ENCODE results near the gene CARD19.
"Not testable (repeated sequence)": the region's sequence is repeated elsewhere in the genome, so short reads cannot be mapped to it uniquely, and the experiment has no call there.

CARD19 gene

DNA sequence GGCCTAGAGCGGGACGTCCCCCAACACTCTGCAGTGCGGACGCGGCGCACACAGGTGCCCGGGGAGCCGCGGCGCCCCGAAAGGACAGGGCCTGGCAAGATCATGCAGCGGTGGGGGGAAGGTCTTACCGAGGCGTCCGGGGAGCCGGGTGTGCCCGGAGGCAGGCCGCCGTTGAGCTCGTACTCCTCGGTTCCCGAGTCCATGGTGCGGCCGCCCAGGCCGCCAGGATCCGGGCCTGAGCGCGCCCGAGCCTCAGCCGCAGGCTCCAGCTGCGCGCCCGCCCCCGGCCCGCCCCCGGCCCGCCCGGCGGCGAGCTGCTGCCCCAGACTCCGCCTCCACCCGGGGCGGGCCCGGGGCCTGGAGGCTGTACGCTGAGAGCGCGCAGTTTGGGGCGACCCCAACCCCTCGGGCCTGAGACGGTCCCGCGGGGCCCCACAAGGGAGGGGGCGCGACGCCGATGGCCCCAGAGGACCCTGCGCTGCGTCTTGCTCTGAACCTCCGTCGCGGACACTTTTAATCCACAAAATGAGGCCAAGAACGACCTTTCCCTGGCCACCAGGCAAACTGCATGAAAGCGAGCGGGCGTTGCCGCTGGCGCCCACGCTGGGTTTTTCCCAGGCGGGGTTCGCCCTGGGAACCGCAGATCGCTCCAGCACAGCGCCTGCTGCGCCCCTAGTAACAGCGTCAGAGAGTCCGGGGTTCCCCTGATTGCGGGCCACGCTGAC lies 38.2 kb downstream of the CARD19 start, which contains the start of gene NINJ1:
Gene NINJ1, minus strand, starts transcription at position 237 of the 725 bp plus-strand sequence. Its CDS starts 34 bp downstream, at position 203.
- DNase-seq: peak in 39 of 42 donors; percentile 37 to 84 (median 69)
- intact Hi-C loops (cut with DNase I): loop anchor here (5.0 kb wide), 1 partner anchor 37 kb away; the partner anchor contains the start of gene CARD19

DNA sequence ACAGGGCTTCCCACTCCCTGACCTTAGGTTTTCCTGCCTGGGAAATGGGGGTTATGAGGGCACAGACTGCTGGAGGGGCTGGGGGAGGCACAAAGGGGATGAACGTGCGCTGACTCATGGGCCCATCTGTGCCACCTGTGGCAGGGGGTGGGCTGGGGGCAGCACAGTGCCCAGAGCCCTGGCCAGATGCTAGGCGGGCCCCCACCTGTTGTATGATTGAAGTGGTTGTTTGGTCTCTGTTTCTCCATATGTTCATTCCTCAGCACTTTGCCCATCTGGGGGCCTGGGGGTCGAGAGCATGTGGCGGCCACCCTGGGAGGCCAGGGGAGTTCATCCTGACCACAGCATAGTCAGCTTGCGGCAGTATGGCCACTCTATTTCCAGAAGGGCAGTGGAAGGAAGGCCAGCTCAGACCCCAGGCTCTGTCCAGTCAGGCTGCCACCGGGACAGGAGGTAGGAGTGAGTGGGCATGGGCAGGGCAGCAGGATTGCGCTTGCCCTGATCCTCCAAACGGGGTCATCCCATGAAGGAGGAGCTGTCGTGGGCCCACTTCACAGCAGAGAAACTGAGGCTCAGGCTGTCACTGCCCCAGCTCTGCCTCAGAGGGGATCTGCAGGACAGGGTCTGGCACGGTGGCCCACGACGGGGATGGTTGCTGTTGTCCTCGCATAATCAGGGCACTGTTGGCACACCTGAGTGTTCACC lies 38.9 kb downstream of the CARD19 start:
- intact Hi-C loops (cut with DNase I): loop anchor here (5.0 kb wide), 1 partner anchor 38 kb away; the partner anchor contains the start of gene CARD19
- peak in 1 of 42 donors; percentile 11 for DNase-seq

DNA sequence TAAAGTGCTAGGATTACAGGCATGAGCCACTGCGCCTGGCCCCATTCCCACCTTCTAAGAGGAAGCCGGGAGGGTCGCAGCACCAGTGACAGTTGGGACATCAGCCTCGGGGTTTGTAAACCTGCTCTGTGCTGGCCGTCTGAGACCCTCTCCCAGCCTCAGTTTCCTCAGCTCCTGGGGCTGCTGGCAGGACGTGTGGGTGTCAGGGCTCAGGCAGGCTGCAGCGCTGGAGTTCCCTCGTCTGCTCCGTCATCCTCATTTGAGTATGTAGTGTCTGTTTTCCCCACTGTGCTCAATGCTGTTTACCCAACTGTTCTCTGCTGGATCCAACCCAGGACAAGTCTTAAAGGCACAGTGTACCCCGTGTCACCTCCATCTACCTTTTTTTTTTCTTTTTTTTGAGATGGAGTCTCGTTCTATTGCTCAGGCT lies 40.0 kb downstream of the CARD19 start:
- intact Hi-C loops (cut with DNase I): no loop called here

DNA sequence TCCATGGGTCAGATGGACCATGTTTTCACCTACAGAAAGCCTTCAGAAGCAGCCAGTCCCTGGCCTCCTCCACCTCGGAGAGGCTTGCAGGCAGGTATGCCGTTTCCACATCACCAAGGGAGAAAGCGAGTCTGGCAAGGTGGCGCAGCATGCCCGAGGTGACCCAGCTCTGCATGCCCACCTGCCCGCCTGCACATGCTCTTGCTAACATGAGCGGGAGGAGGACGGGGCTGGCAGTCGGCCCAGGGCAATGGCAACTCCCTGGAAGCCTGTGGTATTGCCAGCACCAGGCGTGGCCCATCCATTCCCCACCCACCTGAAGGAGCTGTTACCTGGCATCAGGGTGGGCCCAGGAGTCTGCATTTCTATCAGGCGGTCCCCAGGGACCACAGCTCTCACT lies 41.3 kb downstream of the CARD19 start:
- intact Hi-C loops (cut with DNase I): no loop called here
- peak in 1 of 42 donors; percentile 9 for DNase-seq

More for the DNA sequence above, 40.0 kb downstream of the CARD19 start:
- peak in 13 of 42 donors; percentile 11 to 67 (median 42) for DNase-seq

DNA sequence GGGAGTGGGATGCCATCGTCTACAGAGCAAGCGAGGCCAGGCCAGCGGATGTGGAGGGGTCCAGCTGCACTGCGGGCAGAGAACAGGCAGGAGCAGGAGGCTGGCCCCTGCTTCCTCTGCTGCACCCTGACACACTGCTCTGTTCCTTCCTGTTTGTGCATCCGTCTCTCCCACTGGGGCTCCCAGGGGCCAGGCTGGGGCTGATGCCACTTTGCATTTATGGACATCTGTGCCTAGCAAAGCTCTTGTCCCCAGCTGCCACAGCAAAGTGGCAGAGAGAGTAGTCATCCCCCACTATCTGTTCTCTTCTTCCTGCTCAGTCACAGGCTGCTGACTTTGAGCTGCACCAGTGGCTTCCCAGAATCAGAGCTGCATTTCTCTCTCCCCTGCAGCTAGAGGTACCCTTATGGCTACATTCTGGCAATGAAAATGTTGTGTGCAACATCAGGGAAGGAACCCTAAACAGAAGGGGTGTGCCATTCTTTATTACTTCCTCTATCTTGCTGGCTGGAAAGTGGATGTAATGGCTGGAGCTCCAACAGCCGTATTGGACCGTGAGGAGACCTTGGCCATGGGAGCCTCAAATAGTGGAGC lies 42.3 kb downstream of the CARD19 start:
- peak in 18 of 42 donors; percentile 18 to 67 (median 46) for DNase-seq
- intact Hi-C loops (cut with DNase I): no loop called here

DNA sequence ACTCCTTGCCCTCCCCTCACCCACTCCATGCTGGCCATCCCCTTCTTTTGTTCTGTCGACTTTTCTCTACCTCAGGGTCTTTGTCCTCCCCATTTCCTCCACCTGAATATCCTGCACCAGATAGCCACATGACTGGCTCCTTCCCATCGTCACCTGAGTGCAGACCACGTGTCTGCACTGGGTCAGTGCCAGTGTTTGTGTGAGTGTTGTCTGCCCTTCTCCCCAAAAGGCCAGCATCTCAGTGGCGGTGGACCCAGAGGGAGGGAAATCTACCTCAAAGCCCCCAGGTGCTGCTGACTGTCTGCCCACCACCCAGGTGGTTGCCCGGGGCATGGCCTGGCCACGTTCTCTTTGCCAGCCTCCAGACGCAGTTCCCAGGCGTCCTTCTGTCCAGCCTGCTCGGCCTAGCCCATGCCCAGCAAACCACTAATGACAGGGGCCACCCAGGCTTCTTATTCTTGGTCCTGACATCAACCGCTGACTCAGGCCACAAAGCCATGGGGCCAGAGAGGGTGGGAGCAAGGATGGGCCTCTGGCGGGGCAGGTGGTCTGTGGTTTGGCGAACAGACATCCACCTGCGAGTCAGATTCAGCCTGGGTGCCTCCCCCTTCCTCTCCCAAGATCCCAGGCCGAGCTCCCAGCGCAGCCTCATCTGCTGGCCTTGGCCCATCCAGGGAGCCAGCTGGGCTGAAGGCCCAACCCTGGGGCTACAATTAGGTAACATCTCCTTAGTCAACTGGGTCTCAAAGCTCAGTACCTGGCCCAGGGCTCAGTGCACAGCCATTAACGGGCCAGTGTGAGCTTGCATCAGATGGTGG lies 43.6 kb downstream of the CARD19 start:
- DNase-seq: no peak
- intact Hi-C loops (cut with DNase I): no loop called here

DNA sequence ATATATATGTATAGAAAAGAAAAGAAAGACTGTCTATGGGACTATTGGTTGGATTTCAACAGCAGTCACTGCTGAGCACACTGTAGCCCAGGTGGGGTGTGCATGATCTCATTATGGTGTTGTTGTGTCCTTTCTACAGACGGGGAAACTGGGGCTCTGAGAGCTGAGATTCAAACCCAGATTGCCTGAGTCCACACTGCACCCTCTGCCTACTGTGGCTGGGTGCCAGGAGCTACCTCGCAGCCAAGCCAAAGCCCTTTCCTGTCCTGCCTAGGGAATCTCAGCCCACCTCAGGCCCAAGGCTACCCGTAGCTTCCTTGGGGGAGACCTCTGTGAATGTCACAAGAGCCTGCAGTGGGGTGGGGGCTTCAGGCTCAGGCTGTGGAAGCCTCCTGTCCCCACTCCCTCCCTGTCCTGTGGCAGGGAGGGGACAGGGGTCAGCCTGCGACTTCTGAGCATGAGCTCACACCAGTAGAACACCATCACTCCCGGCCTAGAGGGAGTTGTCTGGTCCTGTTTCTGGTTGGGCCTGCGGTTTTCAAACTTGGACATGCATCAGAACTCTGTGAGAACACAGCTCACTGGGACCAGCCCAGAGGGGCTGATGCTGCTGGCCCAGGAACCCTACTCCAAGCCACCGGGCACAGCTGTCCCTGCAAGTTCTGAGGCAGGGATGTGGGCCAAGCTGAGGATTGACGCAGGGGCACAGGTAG lies 45.9 kb downstream of the CARD19 start:
- no peak for DNase-seq
- intact Hi-C loops (cut with DNase I): no loop called here

DNA sequence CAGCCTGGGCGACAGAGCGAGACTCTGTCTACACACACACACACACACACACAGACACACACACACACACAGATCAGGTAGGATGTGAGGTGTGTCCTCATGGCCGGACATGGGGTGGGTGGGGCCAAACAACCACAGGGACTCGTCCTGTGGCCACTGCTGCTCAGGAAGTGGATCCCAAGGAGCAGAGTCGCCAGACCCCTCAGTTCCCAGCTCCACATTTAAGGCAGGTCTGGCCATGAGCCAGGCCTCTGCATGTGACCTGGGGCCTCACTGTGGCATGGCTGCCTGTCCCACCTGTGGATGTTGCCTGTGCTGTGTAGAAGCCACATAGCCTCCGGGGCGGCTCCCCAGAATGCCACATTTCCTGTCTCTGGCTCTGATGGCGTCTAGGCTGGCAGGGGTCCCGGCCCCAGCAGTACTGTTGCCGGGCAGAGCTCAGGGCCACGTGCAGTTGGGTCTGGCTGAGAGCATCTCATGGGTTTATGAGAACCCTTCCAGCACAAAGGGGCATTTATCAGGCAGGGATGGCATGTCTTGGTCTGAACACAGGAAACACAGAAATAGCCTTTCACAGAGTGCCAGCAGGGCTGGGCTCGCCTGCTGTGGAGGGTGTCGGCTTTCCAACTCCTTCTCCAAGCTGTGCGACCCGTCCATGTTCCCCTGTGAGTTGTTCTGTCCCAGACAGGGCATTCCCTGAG lies 48.0 kb downstream of the CARD19 start:
- DNase-seq: peak; percentile 71 to 96 (median 90)
- intact Hi-C loops (cut with DNase I): no loop called here

DNA sequence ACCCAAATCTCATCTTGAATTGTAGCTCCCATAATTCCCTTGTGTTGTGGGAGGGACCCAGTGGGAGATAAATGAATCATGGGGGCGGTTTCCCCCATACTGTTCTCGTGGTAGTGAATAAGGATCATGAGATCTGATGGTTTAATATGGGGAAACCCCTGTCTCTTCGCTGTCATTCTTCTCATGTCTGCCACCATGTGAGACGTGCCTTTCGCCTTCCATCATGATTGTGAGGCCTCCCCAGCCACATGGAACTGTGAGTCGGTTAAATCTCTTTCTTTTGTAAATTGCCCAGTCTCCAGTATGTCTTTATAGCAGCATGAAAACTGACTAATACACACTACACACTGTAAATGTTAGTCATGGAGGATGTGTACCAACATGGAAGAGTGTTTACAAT lies 50.7 kb downstream of the CARD19 start:
- DNase-seq; intact Hi-C loops (cut with DNase I): not testable (repeated sequence)

DNA sequence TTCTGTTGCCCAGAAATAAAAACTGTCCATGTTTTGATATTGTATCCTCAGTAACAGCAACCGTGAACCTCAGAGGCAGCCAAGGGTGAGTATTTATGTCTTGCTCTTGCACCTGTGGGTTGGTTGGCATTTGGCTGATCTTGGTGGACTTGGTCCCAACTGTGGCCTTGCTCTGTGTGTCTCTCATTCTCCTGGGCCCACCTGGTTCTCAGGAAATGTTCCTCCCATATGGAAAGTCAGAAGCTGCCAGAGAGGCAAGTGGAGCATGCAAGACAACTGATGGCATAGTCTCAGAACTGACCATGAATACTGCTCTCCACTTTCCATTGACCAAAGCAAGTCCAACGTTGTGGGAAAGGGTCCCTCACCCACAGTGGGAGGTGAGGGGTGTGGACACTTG lies 51.6 kb downstream of the CARD19 start:
- no peak for DNase-seq
- intact Hi-C loops (cut with DNase I): no loop called here

DNA sequence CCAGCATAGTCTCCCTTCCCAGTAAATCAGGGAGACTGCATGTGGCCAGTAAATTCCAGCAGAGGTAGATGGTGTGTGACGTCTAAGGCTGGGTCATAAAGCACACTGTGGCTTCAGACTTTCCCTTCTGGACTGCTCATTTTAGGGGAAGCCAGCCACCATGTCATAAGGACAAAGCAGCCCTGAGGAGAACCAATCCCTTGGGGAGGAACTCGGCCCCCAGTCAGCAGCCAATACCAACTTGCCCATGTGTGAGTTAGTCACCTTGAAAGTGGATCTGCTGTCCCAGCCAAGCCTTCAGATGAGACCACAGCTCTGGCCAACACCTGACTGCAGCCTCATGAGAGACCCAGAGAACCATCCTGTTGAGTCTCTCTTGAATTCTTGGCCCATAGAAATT lies 52.7 kb downstream of the CARD19 start:
- intact Hi-C loops (cut with DNase I): no loop called here
- no peak for DNase-seq

DNA sequence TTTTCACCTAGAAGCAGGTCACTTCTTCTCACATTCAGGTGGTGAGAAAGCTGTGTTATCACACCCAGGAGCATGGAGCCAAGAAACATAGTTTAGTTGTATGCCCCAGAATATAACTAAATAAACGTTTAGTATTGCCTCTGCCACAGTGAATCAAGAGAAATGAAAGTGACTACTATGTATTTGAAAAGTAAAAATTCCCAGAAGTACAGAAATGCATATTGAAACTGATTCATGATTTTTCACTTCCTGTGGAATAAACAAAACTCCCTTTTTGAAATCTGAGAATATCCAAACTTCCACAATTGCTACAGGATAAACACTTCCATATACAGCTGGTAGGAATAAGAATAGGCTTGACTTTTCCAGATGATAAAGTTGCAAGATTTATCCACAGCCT lies 53.3 kb downstream of the CARD19 start:
- DNase-seq: no peak
- intact Hi-C loops (cut with DNase I): no loop called here

DNA sequence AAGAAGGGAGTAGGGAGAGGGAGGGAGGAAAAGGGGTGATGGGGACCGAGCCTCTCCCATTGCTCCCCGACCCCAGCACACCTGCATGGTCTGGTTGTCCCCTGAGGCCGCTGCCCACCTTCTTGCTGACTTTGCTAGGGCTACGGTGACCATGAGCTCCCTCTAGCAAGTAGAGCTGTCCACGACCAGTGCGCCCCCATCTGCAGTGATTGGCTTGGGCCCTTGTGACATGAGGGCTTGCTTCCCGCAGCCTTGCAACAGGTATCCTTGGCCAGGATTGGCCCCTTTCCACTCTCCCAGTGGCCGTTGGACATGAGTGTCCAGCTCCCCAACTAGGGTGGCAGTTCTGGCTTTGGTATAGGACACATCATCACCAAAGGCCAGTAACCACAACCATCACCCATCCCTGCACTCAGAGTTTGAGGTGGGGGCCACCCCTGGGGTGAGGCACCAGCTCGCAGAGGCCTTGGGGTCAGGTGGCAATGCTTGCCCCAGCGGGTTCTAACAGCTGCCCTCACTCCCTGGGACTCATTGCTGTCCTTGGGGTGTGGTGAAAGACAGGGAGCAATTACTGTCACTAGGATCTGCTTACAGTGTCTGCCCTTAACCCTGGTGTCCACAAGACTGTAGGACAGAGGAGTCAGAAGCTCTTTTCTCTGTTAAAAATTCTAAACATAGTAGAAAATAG lies 55.2 kb downstream of the CARD19 start:
- intact Hi-C loops (cut with DNase I): loop anchor here (10.0 kb wide), 2 partner anchors 154 to 414 kb away; no protein-coding TSS in a partner anchor

DNA sequence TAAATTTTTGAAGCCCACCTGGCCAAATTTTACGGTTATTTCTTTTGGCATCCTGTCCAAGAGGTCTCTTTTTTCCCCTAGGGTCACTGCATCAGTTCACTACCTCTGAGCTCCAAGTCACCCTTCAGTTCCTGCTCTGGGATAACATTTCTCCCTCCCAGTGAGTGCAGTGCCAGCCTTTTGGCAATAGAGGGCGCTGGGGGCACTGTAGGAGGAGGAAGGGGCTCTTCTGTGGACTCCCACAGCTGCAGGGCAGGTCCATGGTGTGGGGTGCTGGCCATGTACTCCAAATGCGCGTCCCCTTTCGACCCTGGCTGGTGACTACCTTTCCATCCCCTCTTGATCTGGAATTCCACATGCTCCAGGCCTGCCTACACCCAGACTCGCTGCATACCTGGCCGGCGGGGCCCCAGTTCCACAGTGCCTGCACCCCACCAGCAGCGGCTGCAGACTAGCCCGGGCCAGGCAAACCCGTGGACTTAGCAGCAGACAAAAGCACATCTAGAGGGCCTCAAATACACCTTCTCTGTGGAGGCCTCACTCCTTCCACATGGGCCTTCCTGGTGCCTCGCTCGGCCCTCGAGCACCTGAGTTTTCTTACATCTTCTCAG lies 58.4 kb downstream of the CARD19 start:
- intact Hi-C loops (cut with DNase I): loop anchor here (10.0 kb wide), 2 partner anchors 150 to 410 kb away; no protein-coding TSS in a partner anchor
- DNase-seq: peak in 21 of 42 donors; percentile 21 to 77 (median 50)

More for the DNA sequence above, 55.2 kb downstream of the CARD19 start:
- no peak for DNase-seq

DNA sequence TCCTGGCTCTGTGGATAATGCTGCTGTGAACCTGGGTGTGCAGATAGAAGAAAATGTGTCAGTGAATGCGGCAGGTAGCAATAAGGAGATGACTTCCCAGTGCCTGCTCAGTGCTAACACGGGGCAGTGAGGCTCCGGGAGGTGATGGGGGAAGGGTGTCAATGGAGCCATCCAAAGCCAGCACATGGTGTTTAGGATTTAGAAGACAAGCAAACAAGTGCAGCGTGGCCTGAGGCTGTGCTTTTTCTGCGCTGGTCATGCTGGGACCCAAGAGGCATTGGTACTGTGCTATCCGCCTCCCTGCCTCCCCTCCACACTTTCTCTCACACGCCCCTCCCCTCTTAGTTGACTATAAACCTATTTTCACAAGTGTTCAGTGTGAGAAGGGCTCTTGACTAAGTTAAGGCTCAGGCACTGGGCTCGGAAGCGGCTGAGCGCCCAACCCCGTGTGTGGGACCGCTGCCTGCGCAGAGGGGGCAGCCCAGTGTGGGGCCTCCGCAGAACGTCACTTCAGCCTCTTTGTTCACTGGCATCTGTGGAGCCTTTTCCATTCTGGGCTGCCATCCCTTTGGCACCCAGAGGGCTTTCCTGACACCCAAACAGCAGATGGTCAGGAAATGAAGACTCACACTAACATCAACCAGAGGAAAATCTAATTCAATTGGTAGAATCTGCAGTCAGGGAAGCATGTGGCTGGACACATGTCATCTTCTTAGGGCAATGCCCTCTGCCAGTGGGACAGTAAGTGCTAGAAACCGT lies 59.9 kb downstream of the CARD19 start:
- DNase-seq: peak; percentile 46 to 90 (median 73)
- intact Hi-C loops (cut with DNase I): loop anchor here (10.0 kb wide), 2 partner anchors 149 to 409 kb away; no protein-coding TSS in a partner anchor

Measured in head of caudate nucleus (tissue), 42 donors.